ENCODE data around the gene LMNTD2.
"Not testable (repeated sequence)": the region's sequence is repeated elsewhere in the genome, so short reads cannot be mapped to it uniquely, and the experiment has no call there.

Gene LMNTD2

GRCh38 chr11:533586-534395, 26.7 kb downstream of the LMNTD2 start:
- DNase-seq = no peak

GRCh38 chr11:532986-533585, 27.5 kb downstream of the LMNTD2 start:
- DNase-seq = no peak

- no peak for DNase-seq
These were observed 28.0 kb downstream of the LMNTD2 start for GRCh38 chr11:532527-532985.

GRCh38 chr11:531919-532526, 28.5 kb downstream of the LMNTD2 start:
- no peak for DNase-seq

- no peak for DNase-seq
These were observed 29.3 kb downstream of the LMNTD2 start for GRCh38 chr11:530960-531831.

GRCh38 chr11:529728-530411, 30.7 kb downstream of the LMNTD2 start:
- no peak for DNase-seq

- no peak for DNase-seq
These were observed 31.5 kb downstream of the LMNTD2 start for GRCh38 chr11:528815-529727.

GRCh38 chr11:528166-528814, 32.2 kb downstream of the LMNTD2 start:
- no peak for DNase-seq

GRCh38 chr11:526192-526591, 34.3 kb downstream of the LMNTD2 start:
- no peak for DNase-seq

- DNase-seq = no peak
These were observed 39.3 kb downstream of the LMNTD2 start for GRCh38 chr11:521177-521688.

GRCh38 chr11:520428-521176, 39.9 kb downstream of the LMNTD2 start:
- DNase-seq = no peak

- DNase-seq = no peak
These were observed 41.9 kb downstream of the LMNTD2 start for GRCh38 chr11:518463-519202.

- not testable (repeated sequence) for DNase-seq
These were observed 43.4 kb downstream of the LMNTD2 start for GRCh38 chr11:516918-517685.

GRCh38 chr11:516400-516799, 44.1 kb downstream of the LMNTD2 start:
- DNase-seq = no peak

GRCh38 chr11:515131-515530, 45.4 kb downstream of the LMNTD2 start:
- no peak for DNase-seq

- DNase-seq = no peak
These were observed 45.9 kb downstream of the LMNTD2 start for GRCh38 chr11:514606-515005.

GRCh38 chr11:512761-513595, 47.6 kb downstream of the LMNTD2 start:
- no peak for DNase-seq
